ENCODE results near the gene ZNF280A. TPM values are rescaled to one million over a fixed set of nuclear protein-coding genes. Genes with fewer than 3 reads are reported as not detected.
"Not testable (repeated sequence)": the region's sequence is repeated elsewhere in the genome, so short reads cannot be mapped to it uniquely, and the experiment has no call there.

Gene ZNF280A
- total RNA-seq, 2 experiments from 2014 or later: not detected

DNA sequence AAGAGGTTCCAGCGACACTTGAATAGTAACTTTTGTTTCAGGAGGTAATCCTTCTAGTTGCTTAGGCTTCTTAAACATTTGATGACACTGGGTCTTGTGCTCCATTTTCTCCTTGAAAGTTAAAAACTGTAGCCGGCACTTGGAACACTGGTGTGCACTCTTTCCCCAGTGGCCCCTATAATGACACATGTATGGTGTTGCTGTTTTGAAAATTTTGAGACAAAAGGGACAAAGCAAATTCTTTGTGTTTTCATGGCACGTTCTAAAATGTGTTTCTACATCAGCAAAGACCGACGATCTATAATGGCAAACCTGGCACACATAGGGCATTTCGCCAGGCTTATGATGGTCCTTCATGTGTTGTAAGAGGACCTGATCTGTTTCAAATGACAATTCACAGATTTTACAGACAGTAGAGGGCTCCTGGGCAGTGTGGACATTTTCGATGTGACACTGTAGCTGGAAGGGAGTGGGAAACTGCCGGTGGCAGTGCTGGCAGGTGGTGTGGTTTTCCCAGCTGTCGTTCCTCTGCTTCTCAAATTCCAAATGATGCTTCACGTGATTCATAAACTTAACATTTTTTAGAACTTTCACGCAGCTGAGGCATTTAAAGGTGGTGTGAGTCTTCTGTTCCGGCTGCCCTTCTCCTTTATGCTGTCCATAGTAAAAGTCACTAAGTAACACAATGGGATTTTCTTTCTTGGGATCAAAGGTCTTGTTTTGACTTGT, 32.0 kb downstream of the ZNF280A start:
- Mint-ChIP-seq H3K4me1 (no peaks in the 10 kb centered on the region), H3K27me3 (no peaks in the 10 kb centered on the region), H3K4me3 (no peak overlapping the region), H3K27ac (no peak overlapping the region), H3K9me3 (ENCODE audit: low read depth) (no peaks in the 10 kb centered on the region), H3K36me3 (peaks cover 12% of the 10 kb centered on the region)
- DNase-seq: no peak
- no peak for ATAC-seq
- CTCF ChIA-PET: no interaction called here

DNA sequence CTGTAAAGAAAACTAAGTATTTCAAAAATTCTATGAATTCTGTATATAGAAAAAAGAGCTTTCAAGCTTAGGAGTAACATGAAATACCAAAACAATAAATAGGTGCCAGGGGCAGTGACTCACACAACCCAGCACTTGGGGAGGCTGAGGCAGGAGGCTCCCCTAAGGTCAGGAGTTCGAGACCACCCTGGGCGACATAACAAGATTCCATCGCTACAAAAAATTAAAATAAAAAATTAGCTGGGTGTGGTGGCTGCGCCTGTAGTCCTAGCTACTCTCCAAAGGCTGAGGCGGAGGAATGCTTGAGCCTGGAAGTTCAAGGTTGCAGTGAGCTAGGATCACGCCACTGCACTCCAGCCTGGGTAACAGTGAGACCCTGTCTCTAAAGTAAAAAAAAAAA, 33.0 kb downstream of the ZNF280A start:
- H3K36me3 Mint-ChIP-seq: peaks cover 12% of the 10 kb centered on the region
- CTCF ChIA-PET: interaction anchor here (1.6 kb wide), 1 partner anchor 290 kb away, joined by 3 read pairs; no protein-coding TSS in a partner anchor
- no peak overlapping the region for H3K27ac Mint-ChIP-seq
- no peak for DNase-seq
- no peak for ATAC-seq
- H3K4me1 Mint-ChIP-seq: no peaks in the 10 kb centered on the region
- H3K27me3 Mint-ChIP-seq: no peaks in the 10 kb centered on the region
- H3K9me3 Mint-ChIP-seq (ENCODE audit: low read depth): no peaks in the 10 kb centered on the region
- no peak overlapping the region for H3K4me3 Mint-ChIP-seq

DNA sequence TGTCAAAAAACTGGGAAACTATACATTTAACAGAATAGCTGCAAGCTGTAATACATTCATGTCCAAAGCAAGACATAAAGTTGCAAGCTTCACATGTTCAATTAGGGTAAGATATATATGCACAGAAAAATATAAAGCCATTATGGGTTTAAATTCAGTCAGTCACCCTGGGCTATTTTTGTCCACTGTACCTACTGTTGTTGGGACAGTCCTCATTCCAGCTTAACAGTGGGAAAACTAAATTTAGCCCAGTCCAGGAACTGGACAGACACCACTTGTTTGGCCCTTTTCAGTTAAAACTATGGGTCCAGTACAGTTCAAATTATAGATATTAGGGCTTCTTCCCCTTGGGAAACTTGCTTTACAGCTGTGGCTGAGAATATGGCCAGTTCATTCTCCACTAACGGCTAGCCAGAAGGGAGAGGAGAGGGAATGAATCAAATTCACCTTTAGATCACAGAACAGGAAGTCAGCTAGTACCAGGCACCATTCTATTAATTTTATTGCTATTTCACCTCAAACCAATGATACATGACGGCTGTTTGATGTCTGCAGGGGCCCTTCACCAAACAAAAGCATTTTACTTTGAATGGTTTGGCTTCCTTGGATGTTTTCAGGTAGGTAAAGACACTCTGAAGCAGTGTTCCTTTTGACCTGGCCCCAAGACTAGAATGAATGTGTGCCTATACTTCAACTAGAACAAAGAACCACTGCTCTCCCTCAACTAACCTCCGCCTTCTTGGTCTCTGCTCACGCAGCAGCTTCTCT, 33.8 kb downstream of the ZNF280A start:
- no peaks in the 10 kb centered on the region for H3K27me3 Mint-ChIP-seq
- no peak overlapping the region for H3K4me3 Mint-ChIP-seq
- CTCF ChIA-PET: interaction anchor here (1.6 kb wide), 1 partner anchor 289 kb away, joined by 3 read pairs; no protein-coding TSS in a partner anchor
- DNase-seq: no peak
- ATAC-seq: no peak
- peaks cover 9% of the 10 kb centered on the region for H3K36me3 Mint-ChIP-seq
- no peak overlapping the region for H3K27ac Mint-ChIP-seq
- no peaks in the 10 kb centered on the region for H3K4me1 Mint-ChIP-seq
- H3K9me3 Mint-ChIP-seq (ENCODE audit: low read depth): no peaks in the 10 kb centered on the region

DNA sequence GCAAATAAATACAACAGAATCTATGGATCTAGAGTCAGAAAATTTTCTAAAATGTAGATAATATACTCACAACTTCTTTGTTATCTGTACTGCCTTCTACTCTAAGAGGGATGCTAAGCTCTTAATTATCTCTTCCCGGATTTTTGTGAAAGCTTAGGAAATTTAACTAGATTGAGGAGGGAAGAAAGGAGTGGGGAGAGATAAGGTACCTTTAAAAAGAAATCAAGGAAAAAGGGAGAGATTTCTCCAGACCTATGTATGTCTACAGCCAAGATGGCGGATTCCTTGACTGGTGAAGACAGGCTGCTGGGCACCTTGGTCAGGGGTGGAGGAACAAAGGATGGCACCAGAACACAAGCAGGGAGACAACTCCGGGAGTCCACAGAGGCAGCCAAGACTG, 34.5 kb downstream of the ZNF280A start:
- no peak overlapping the region for H3K27ac Mint-ChIP-seq
- H3K4me3 Mint-ChIP-seq: no peak overlapping the region
- H3K4me1 Mint-ChIP-seq: no peaks in the 10 kb centered on the region
- no peaks in the 10 kb centered on the region for H3K9me3 Mint-ChIP-seq (ENCODE audit: low read depth)
- CTCF ChIA-PET: no interaction called here
- peaks cover 7% of the 10 kb centered on the region for H3K36me3 Mint-ChIP-seq
- H3K27me3 Mint-ChIP-seq: no peaks in the 10 kb centered on the region
- ATAC-seq (no peak), DNase-seq (no peak)

DNA sequence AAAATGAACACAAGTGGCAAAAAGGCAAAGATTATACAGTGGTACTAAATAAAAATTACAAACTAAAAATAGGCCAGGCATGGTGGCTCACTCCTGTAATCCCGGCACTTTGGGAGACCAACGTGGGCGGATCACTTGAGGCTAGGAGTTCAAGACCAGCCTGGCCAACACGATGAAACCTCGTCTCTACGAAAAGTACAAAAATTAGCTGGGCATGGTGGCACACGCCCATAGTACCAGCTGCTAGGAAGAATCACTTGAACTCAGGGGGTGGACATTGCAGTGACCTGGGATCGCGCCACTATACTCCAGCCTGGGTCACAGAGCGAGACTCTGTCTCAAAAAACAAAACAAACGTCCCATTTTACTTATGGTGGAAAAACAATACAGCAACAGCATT, 36.0 kb downstream of the ZNF280A start:
- no peaks in the 10 kb centered on the region for H3K27me3 Mint-ChIP-seq
- ATAC-seq (no peak), DNase-seq (no peak)
- CTCF ChIA-PET: interaction anchor here (1.1 kb wide), 1 partner anchor 104 kb away, joined by 3 read pairs; no protein-coding TSS in a partner anchor
- H3K36me3 Mint-ChIP-seq: peaks cover 5% of the 10 kb centered on the region
- no peaks in the 10 kb centered on the region for H3K9me3 Mint-ChIP-seq (ENCODE audit: low read depth)
- no peak overlapping the region for H3K27ac Mint-ChIP-seq
- H3K4me3 Mint-ChIP-seq: no peak overlapping the region
- no peaks in the 10 kb centered on the region for H3K4me1 Mint-ChIP-seq

DNA sequence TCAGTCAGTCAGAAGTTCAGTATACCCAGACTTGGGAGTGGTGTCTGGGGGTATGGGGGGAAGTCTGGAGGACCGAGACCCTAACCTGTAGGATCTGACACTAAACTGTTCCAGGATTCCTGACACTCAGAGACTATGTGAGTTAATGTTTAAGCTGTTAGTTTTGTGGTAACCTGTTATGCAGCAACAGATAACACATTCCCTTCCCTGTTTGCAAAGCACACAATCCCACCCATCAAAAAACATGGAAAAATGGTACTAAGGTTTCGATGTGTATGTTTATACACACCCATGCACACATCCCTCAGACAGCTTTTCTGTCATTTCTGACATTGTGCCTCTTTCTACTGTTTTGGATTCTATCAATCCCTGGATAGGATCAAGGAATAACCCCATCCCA, 39.1 kb downstream of the ZNF280A start:
- Mint-ChIP-seq H3K36me3 (peaks cover 2% of the 10 kb centered on the region), H3K4me3 (no peak overlapping the region), H3K4me1 (no peaks in the 10 kb centered on the region), H3K27me3 (no peaks in the 10 kb centered on the region), H3K9me3 (ENCODE audit: low read depth) (no peaks in the 10 kb centered on the region), H3K27ac (no peak overlapping the region)
- CTCF ChIA-PET: interaction anchor here (1.5 kb wide), 1 partner anchor 10 kb away, joined by 3 read pairs; no protein-coding TSS in a partner anchor
- DNase-seq: no peak
- ATAC-seq: no peak

DNA sequence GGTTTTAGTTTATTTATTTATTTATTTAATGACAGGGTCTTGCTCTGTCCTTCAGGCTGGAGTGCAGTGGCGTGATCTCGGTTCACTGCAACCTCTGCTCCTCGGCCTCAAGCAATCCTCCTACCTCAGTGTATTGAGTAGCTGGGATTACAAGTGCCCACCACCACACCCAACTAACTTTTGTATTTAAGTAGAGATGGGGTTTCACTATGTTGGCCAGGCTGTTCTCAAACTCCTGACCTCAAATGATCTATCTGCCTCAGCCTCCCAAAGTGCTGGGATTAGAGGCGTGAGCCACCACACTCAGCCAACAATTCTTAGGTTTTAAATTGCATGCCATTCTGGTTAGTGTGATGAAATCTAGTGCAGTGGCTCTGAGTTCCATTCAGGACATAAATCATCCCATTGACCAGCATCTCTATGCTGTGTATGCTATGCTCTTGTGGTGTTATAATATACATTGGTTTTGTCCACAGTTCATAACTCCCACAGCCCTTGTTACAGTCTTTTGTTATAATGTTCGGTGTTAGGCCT, 40.0 kb downstream of the ZNF280A start:
- Mint-ChIP-seq H3K27me3 (no peaks in the 10 kb centered on the region), H3K4me1 (no peaks in the 10 kb centered on the region), H3K9me3 (ENCODE audit: low read depth) (no peaks in the 10 kb centered on the region), H3K27ac (no peak overlapping the region), H3K4me3 (no peak overlapping the region), H3K36me3 (peaks cover 2% of the 10 kb centered on the region)
- ATAC-seq: no peak
- DNase-seq: no peak
- CTCF ChIA-PET: interaction anchor here (1.5 kb wide), 1 partner anchor 9 kb away, joined by 3 read pairs; no protein-coding TSS in a partner anchor

DNA sequence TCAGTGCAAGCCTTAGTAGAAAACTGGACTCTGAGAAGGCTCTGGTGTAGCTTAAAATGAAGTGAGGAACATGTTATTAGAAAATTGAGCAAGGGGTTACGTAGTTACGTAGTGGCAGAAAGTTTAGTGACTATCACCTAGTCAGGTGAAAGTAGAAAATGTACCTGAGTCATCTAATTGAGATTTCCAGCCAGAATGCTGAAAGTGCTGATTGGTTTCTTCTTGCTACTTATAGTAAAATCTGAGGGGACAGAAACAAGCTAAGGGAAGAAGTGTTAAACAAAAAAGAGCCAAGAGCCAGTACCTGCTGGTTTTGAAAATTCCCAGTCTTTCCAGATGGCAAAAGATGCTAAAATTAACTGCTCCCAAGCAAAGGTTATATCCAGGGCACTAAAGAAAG, 41.0 kb downstream of the ZNF280A start:
- ATAC-seq (no peak), DNase-seq (no peak)
- H3K4me1 Mint-ChIP-seq: no peaks in the 10 kb centered on the region
- no peaks in the 10 kb centered on the region for H3K36me3 Mint-ChIP-seq
- H3K27ac Mint-ChIP-seq: no peak overlapping the region
- no peak overlapping the region for H3K4me3 Mint-ChIP-seq
- H3K27me3 Mint-ChIP-seq: no peaks in the 10 kb centered on the region
- no peaks in the 10 kb centered on the region for H3K9me3 Mint-ChIP-seq (ENCODE audit: low read depth)
- CTCF ChIA-PET: interaction anchor here (0.7 to 1.5 kb wide), 4 partner anchors 15 to 30 kb away, joined by 3 to 5 read pairs (median 4); partner anchors contain the start of gene ZNF280B

DNA sequence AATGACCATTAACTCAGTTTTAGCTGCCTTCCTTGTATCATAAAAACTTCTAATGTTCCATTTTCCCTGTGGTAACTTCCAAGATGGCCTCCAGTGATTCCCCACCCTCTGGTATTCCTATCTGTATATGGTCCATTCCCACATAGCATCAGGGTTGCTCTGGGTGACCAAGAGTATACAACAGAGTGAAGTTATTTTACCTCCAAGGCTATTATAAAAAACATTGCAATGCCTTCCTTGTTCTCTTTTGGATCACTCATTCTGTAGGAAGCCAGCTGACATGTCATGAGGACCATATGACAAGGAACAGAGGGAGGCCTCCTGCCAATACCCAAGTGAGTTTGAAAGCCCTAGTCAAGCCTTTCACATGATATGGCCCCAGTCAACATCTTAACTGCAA, 41.6 kb downstream of the ZNF280A start:
- Mint-ChIP-seq H3K27me3 (no peaks in the 10 kb centered on the region), H3K4me3 (no peak overlapping the region), H3K9me3 (ENCODE audit: low read depth) (no peaks in the 10 kb centered on the region), H3K36me3 (no peaks in the 10 kb centered on the region), H3K27ac (no peak overlapping the region), H3K4me1 (no peaks in the 10 kb centered on the region)
- DNase-seq: no peak
- no peak for ATAC-seq
- CTCF ChIA-PET: interaction anchor here (1.0 to 1.5 kb wide), 3 partner anchors 14 to 30 kb away, joined by 3 to 5 read pairs (median 4); partner anchors contain the start of gene ZNF280B

DNA sequence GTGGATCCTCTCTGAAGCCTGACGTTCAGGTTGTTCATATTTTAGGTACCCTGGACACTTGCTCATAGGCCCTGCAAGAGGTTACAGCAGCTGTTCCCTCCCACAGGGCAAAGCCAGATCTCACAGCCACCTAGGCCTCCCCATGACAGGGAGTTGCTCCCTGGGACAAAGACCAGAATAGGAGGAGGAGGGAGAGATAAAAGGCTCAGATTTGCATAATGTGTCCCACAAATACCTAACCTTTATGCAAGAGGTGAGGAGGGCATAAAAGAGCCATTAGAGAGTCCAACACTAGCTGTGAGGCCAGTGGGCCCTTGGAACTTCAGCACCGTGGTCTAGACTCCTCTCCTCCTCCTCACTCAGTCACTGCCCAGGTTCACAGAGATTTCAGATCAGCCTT, 45.3 kb downstream of the ZNF280A start:
- no peak overlapping the region for H3K27ac Mint-ChIP-seq
- H3K9me3 Mint-ChIP-seq (ENCODE audit: low read depth): no peaks in the 10 kb centered on the region
- no peaks in the 10 kb centered on the region for H3K4me1 Mint-ChIP-seq
- H3K27me3 Mint-ChIP-seq: peaks cover 3% of the 10 kb centered on the region
- DNase-seq (no peak), ATAC-seq (no peak)
- H3K4me3 Mint-ChIP-seq: no peak overlapping the region
- CTCF ChIA-PET: interaction anchor here (0.7 to 1.7 kb wide), 3 partner anchors 9 to 27 kb away, joined by 3 to 4 read pairs (median 3); no protein-coding TSS in a partner anchor
- H3K36me3 Mint-ChIP-seq: no peaks in the 10 kb centered on the region

DNA sequence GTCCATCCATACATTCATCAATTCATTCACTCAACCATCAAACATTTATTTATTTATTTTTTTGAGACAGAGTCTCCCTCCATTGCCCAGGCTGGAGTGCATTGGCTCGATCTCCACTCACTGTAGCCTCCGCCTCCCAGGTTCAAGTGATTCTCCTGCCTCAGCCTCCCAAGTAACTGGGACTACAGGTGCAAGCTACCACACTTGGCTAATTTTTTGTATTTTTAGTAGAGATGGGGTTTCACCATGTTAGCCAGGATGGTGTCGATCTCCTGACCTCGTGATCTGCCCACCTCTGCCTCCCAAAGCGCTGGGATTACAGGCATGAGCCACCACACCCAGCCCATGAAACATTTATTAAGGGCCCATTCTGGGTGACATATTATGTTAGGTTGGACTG, 49.0 kb downstream of the ZNF280A start:
- CTCF ChIA-PET: interaction anchor here (1.8 kb wide), 1 partner anchor 10 kb away, joined by 3 read pairs; no protein-coding TSS in a partner anchor
- H3K9me3 Mint-ChIP-seq (ENCODE audit: low read depth); H3K36me3 Mint-ChIP-seq; ATAC-seq; H3K4me1 Mint-ChIP-seq; DNase-seq; H3K4me3 Mint-ChIP-seq; H3K27ac Mint-ChIP-seq: not testable (repeated sequence)
- peaks cover 23% of the 10 kb centered on the region for H3K27me3 Mint-ChIP-seq

DNA sequence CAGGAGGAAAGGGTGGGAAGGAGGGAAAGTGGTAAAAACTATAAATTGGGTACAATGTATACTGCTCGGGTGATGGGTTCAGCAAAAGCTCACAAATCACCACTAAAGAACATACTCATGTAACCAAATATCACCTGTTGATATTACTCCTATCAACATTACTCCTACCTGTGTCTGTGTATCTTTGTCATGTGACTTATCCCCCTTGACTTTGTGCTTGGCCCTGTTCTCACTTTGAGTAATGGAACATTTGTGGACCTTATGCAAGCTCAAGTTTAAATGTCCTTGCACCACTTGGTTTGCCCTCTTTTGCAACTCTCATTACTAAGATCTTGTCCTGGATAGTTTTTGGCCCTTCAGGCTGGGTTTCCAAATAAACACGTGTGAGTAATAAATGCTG, 50.5 kb downstream of the ZNF280A start:
- Mint-ChIP-seq H3K9me3 (ENCODE audit: low read depth) (peaks cover 3% of the 10 kb centered on the region), H3K4me3 (no peak overlapping the region), H3K4me1 (no peaks in the 10 kb centered on the region), H3K27me3 (peaks cover 29% of the 10 kb centered on the region), H3K36me3 (no peaks in the 10 kb centered on the region), H3K27ac (no peak overlapping the region)
- ATAC-seq: no peak
- CTCF ChIA-PET: no interaction called here
- DNase-seq: no peak

DNA sequence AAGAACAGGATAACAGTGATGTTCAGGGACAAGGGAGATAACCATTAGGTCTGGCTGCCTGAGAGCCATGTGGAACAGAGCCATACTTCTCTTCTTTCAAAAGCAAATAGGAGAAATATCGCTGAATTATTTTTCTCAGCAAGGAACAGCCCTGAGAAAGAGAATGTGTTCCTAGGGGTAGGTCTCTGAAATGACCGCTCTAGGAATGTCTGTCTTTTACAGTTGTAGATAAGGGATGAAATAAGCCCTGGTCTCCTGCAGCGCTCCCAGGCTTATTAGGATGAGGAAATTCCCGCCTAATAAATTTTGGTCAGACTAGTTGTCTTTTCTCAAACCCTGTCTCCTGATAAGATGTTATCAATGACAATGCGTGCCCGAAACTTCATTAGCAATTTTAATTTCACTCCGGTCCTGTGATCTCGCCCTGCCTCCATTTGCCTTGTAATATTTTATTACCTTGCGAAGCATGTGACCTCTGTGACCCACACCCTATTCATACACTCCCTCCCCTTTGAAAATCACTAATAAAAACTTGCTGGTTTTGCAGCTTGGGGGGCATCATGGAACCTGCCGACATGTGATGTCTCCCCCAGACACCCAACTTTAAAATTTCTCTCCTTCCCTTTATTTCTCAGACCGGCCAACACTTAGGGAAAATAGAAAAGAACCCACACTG, 51.1 kb downstream of the ZNF280A start:
- ATAC-seq; CTCF ChIA-PET; H3K9me3 Mint-ChIP-seq (ENCODE audit: low read depth); DNase-seq; H3K4me1 Mint-ChIP-seq; H3K27ac Mint-ChIP-seq; H3K36me3 Mint-ChIP-seq; H3K4me3 Mint-ChIP-seq: not testable (repeated sequence)
- peaks cover 32% of the 10 kb centered on the region for H3K27me3 Mint-ChIP-seq

All from activated CD8-positive, alpha-beta memory T cell treated with anti-CD3 and anti-CD28 coated beads, Interleukin-2, amount 10 ng/mL, durations not matched to agents 7 days and 5 days (primary cell).